GM23338 (cell line): ENCODE measurements around the gene ECE1. TPM values are rescaled to one million over a fixed set of nuclear protein-coding genes. Genes with fewer than 3 reads are reported as not detected.

ENCODE experiments used
- ZNF462 ChIP-seq: fragments of 250-450 bp; sonication (Bioruptor Pico); IDR thresholded peaks from 2 replicates; pipeline ENCODE4 v1.5.0; 2020; ENCODE audit warnings: mild to moderate bottlenecking, moderate library complexity
- polyA plus RNA-seq: library from polyadenylated mRNA; unstranded; fragments of >200 nt; fragmentation: Nextera tagmentation; extraction: Ambion mirVana; gene quantifications from 2 replicates; pipeline ENCODE4 v1.2.1, GENCODE V29; 2016
- total RNA-seq: library from RNA; depleted of rRNA; stranded (reverse); fragments of >200 nt; shearing (Covaris generic); gene quantifications from 2 replicates; pipeline ENCODE4 v1.2.3, GENCODE V29; 2014; rRNA removed

ECE1 gene
- total and polyA plus RNA-seq, 2 experiments from 2014 or later, result 11.0 to 45.0 TPM

GRCh38 chr1:21168444-21168843, 121.8 kb downstream of the ECE1 start (continued):
- no peak for TF ChIP-seq ZNF462 (CRISPR knock-in tag)

Other genes starting within 250 kb of the ECE1 start
- 63.4 and 68.1 TPM in 2 replicates for gene EIF4G3, start 113.6 kb downstream of the ECE1 start, total RNA-seq
- gene EIF4G3, start 113.6 kb downstream of the ECE1 start, polyA plus RNA-seq, result 36.5 and 37.9 TPM in 2 replicates
- 17.9 and 18.1 TPM in 2 replicates for gene NBPF3, start 149.7 kb upstream of the ECE1 start, total RNA-seq
- gene NBPF3, start 149.7 kb upstream of the ECE1 start, polyA plus RNA-seq, result 2.7 and 3.7 TPM in 2 replicates
- 166 and 187 TPM in 2 replicates for gene ALPL, start 219.0 kb upstream of the ECE1 start, total RNA-seq
- gene ALPL, start 219.0 kb upstream of the ECE1 start, polyA plus RNA-seq, result 116 and 120 TPM in 2 replicates